GM23338 (cell line): Measurements from ENCODE around the gene ITGAL. TPM values are rescaled to one million over a fixed set of nuclear protein-coding genes. Genes with fewer than 3 reads are reported as not detected.

Source experiments
- ATAC-seq: fragments of 200-7000 bp; cut with Tn5 transposase; 3 replicates; pipeline ENCODE4 v1.9.1; 2020
- DNase-seq: peaks from one replicate; pipeline ENCODE4 v3.0.0-alpha.2; 2015; ENCODE audit warnings: low spot score
- H2AFZ ChIP-seq: fragments of 200-600 bp; sonication (generic); 2 replicates; pipeline ENCODE4 v1.8.0; 2016; ENCODE audit warnings: antibody characterized with exemption, mild to moderate bottlenecking, moderate library complexity
- H3F3A ChIP-seq: fragments of 200-600 bp; sonication (generic); replicated peaks from 2 replicates; pipeline ENCODE4 v1.8.0; 2017; ENCODE audit warnings: antibody characterized with exemption, mixed run types, low read depth
- H3K27ac ChIP-seq: fragments of 200-600 bp; sonication (generic); 2 replicates; pipeline ENCODE4 v1.6.1; 2016; ENCODE audit warnings: low read depth
- H3K27me3 ChIP-seq: fragments of 200-600 bp; sonication (generic); 2 replicates; pipeline ENCODE4 v1.8.0; 2016; ENCODE audit warnings: mild to moderate bottlenecking, mixed run types, moderate library complexity; ENCODE audit not compliant: insufficient read depth
- H3K36me3 ChIP-seq: fragments of 200-600 bp; sonication (generic); 2 replicates; pipeline ENCODE4 v1.8.0; 2016; ENCODE audit warnings: mild to moderate bottlenecking; ENCODE audit not compliant: insufficient read depth
- H3K4me1 ChIP-seq: fragments of 200-600 bp; sonication (generic); 2 replicates; pipeline ENCODE4 v1.8.0; 2016; ENCODE audit warnings: mild to moderate bottlenecking, moderate library complexity; ENCODE audit not compliant: insufficient read depth
- H3K4me2 ChIP-seq: fragments of 200-600 bp; sonication (generic); 2 replicates; pipeline ENCODE4 v1.7.1; 2017; ENCODE audit warnings: mixed run types
- H3K4me3 ChIP-seq: fragments of 200-600 bp; sonication (generic); 2 replicates; pipeline ENCODE4 v1.6.1; 2016; ENCODE audit warnings: mixed run types
- H3K79me2 ChIP-seq: fragments of 200-600 bp; sonication (generic); replicated peaks from 2 replicates; pipeline ENCODE4 v1.8.0; 2017; ENCODE audit warnings: mild to moderate bottlenecking; ENCODE audit not compliant: insufficient read depth
- H3K9me2 ChIP-seq: fragments of 200-600 bp; sonication (generic); 2 replicates; pipeline ENCODE4 v1.8.0; 2017; ENCODE audit not compliant: insufficient read depth
- H4K20me1 ChIP-seq: fragments of 200-600 bp; sonication (generic); replicated peaks from 2 replicates; pipeline ENCODE4 v1.8.0; 2017; ENCODE audit warnings: mild to moderate bottlenecking; ENCODE audit not compliant: insufficient read depth
- H3K27ac Mint-ChIP-seq: 2 replicates; pipeline ENCODE4 v1.8.0; 2020; ENCODE audit warnings: inconsistent platforms, mild to moderate bottlenecking, moderate library complexity, mixed read lengths
- H3K27me3 Mint-ChIP-seq: 3 replicates; pipeline ENCODE4 v1.8.0; 2022; ENCODE audit warnings: low read depth, mild to moderate bottlenecking, moderate library complexity, mixed read lengths, inconsistent platforms; ENCODE audit not compliant: insufficient read depth, poor library complexity
- H3K36me3 Mint-ChIP-seq: 3 replicates; pipeline ENCODE4 v1.8.0; 2021; ENCODE audit warnings: low read depth, mild to moderate bottlenecking, inconsistent platforms, moderate library complexity, mixed read lengths
- H3K4me1 Mint-ChIP-seq: 3 replicates; pipeline ENCODE4 v1.8.0; 2020; ENCODE audit warnings: mild to moderate bottlenecking, inconsistent platforms, mixed read lengths
- H3K4me3 Mint-ChIP-seq: 3 replicates; pipeline ENCODE4 v1.8.0; 2021; ENCODE audit warnings: moderate library complexity, mild to moderate bottlenecking, inconsistent platforms, mixed read lengths
- H3K9me3 Mint-ChIP-seq: 3 replicates; pipeline ENCODE4 v1.8.0; 2020; ENCODE audit warnings: moderate library complexity, mild to moderate bottlenecking, inconsistent platforms, mixed read lengths
- CREB1 ChIP-seq: fragments of 250-450 bp; sonication (Bioruptor Pico); IDR thresholded peaks from 2 replicates; pipeline ENCODE4 v1.5.0; 2020; ENCODE audit warnings: low read depth, mild to moderate bottlenecking, moderate library complexity
- CTCF ChIP-seq, 2 experiments: fragments of 200-600 bp in 1 of 2; sonication (generic) in 1 of 2; conservative IDR thresholded peaks; 2 replicates each; pipeline versions ENCODE4 v1.5.1 to v1.6.1; 2016 to 2017; ENCODE audit warnings: antibody characterized with exemption in 2 of 2, low read depth in 2 of 2, mild to moderate bottlenecking in 2 of 2, moderate library complexity in 1 of 2
- ETS1 ChIP-seq: IDR thresholded peaks from 2 replicates; pipeline ENCODE4 v1.6.1; 2016; ENCODE audit warnings: antibody characterized with exemption
- EZH2 ChIP-seq: fragments of 200-600 bp; sonication (generic); IDR thresholded peaks from one replicate; pipeline ENCODE4 v1.8.0; 2017; ENCODE audit warnings: antibody characterized with exemption, mild to moderate bottlenecking, low read depth; ENCODE audit not compliant: unreplicated experiment
- EZH2phosphoT487 ChIP-seq: fragments of 200-600 bp; sonication (generic); IDR thresholded peaks from one replicate; pipeline ENCODE4 v1.8.1; 2018; ENCODE audit warnings: antibody characterized with exemption; ENCODE audit not compliant: unreplicated experiment
- JUNB ChIP-seq: IDR thresholded peaks from one replicate; pipeline ENCODE4 v1.6.1; 2016; ENCODE audit warnings: antibody characterized with exemption; ENCODE audit not compliant: unreplicated experiment
- NANOG ChIP-seq: IDR thresholded peaks from 2 replicates; pipeline ENCODE4 v1.6.1; 2016; ENCODE audit warnings: antibody characterized with exemption, borderline replicate concordance
- POLR2AphosphoS5 ChIP-seq: IDR thresholded peaks from 2 replicates; pipeline ENCODE4 v1.6.1; 2016; ENCODE audit warnings: antibody characterized with exemption, low read depth
- REST ChIP-seq: IDR thresholded peaks from one replicate; pipeline ENCODE4 v1.6.1; 2018; ENCODE audit warnings: antibody characterized with exemption; ENCODE audit not compliant: unreplicated experiment
- STAT1 ChIP-seq: IDR thresholded peaks from one replicate; pipeline ENCODE4 v1.6.1; 2016; ENCODE audit warnings: antibody characterized with exemption; ENCODE audit not compliant: unreplicated experiment
- ZNF114 ChIP-seq: fragments of 250-450 bp; sonication (Bioruptor Pico); IDR thresholded peaks from 2 replicates; pipeline ENCODE4 v1.5.0; 2020; ENCODE audit warnings: mild to moderate bottlenecking, moderate library complexity
- ZNF331 ChIP-seq: fragments of 250-450 bp; sonication (Bioruptor Pico); IDR thresholded peaks from 2 replicates; pipeline ENCODE4 v1.5.0; 2020; ENCODE audit warnings: low read depth, mild to moderate bottlenecking, moderate library complexity
- polyA plus RNA-seq: library from polyadenylated mRNA; unstranded; fragments of >200 nt; fragmentation: Nextera tagmentation; extraction: Ambion mirVana; gene quantifications from 2 replicates; pipeline ENCODE4 v1.2.1, GENCODE V29; 2016
- total RNA-seq: library from RNA; depleted of rRNA; stranded (reverse); fragments of >200 nt; shearing (Covaris generic); gene quantifications from 2 replicates; pipeline ENCODE4 v1.2.3, GENCODE V29; 2014
- TF ChIP-seq, protein P1 (sequence below): fragments of 250-450 bp; sonication (Bioruptor Pico); IDR thresholded peaks from 2 replicates; pipeline ENCODE4 v1.5.0; 2020; ENCODE audit warnings: mild to moderate bottlenecking, moderate library complexity

ITGAL gene
- total and polyA plus RNA-seq, 2 experiments from 2014 or later, result 0.05 to 0.07 TPM

DNA sequence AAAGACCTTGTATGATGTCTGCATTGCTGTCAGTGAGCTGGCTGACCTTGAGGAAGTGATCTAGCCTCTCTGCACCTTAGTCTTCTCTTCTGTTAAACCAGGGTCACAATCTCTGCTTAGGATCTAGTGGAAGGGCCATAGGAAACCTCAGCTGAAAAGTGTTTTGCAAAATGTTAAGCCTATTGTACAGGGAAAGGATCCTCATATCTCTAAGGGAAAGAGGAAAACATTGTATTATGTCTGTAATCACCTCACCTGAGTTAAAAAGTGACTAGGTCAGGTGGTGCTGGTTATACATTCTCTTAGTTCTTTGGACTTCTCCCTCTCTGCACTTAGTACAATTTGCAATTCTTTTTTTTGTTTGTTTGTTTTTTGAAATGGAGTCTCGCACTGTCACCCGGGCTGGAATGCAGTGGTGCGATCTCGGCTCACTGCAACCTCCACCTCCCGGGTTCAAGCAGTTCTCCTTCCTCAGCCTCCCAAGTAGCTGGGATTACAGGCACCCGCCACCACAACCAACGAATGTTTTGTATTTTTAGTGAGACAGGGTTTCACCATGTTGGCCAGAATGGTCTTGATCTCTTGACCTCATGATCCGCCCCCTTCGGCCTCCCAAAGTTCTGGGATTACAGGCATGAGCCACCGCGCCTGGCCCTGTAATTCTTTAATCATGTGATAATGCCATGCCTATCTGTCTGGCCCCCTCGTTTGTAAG, 24.9 kb upstream of the ITGAL start:
- peaks cover 14% of the 10 kb centered on the region; the same call in 1 of the 2 replicates for H3K4me1 ChIP-seq
- Mint-ChIP-seq H3K9me3 (peaks cover 19% of the 10 kb centered on the region; the same call in 2 of the 3 replicates), H3K27me3 (peaks cover 12% of the 10 kb centered on the region), H3K4me1 (peaks cover 25% of the 10 kb centered on the region), H3K36me3 (peaks cover 26% of the 10 kb centered on the region), H3K4me3 (no peak overlapping the region), H3K27ac (no peak overlapping the region)
- H3K27ac ChIP-seq, result no peak overlapping the region
- H3K4me2 ChIP-seq, result no peak overlapping the region
- peaks cover 7% of the 10 kb centered on the region for H3K9me2 ChIP-seq
- peaks cover 8% of the 10 kb centered on the region for H4K20me1 ChIP-seq
- TF ChIP-seq ZNF114, result no peak
- no peak for TF ChIP-seq EZH2phosphoT487
- TF ChIP-seq NANOG, result no peak
- TF ChIP-seq STAT1, result no peak
- no peak for TF ChIP-seq CREB1 (CRISPR knock-in tag)
- TF ChIP-seq, protein P1, sequence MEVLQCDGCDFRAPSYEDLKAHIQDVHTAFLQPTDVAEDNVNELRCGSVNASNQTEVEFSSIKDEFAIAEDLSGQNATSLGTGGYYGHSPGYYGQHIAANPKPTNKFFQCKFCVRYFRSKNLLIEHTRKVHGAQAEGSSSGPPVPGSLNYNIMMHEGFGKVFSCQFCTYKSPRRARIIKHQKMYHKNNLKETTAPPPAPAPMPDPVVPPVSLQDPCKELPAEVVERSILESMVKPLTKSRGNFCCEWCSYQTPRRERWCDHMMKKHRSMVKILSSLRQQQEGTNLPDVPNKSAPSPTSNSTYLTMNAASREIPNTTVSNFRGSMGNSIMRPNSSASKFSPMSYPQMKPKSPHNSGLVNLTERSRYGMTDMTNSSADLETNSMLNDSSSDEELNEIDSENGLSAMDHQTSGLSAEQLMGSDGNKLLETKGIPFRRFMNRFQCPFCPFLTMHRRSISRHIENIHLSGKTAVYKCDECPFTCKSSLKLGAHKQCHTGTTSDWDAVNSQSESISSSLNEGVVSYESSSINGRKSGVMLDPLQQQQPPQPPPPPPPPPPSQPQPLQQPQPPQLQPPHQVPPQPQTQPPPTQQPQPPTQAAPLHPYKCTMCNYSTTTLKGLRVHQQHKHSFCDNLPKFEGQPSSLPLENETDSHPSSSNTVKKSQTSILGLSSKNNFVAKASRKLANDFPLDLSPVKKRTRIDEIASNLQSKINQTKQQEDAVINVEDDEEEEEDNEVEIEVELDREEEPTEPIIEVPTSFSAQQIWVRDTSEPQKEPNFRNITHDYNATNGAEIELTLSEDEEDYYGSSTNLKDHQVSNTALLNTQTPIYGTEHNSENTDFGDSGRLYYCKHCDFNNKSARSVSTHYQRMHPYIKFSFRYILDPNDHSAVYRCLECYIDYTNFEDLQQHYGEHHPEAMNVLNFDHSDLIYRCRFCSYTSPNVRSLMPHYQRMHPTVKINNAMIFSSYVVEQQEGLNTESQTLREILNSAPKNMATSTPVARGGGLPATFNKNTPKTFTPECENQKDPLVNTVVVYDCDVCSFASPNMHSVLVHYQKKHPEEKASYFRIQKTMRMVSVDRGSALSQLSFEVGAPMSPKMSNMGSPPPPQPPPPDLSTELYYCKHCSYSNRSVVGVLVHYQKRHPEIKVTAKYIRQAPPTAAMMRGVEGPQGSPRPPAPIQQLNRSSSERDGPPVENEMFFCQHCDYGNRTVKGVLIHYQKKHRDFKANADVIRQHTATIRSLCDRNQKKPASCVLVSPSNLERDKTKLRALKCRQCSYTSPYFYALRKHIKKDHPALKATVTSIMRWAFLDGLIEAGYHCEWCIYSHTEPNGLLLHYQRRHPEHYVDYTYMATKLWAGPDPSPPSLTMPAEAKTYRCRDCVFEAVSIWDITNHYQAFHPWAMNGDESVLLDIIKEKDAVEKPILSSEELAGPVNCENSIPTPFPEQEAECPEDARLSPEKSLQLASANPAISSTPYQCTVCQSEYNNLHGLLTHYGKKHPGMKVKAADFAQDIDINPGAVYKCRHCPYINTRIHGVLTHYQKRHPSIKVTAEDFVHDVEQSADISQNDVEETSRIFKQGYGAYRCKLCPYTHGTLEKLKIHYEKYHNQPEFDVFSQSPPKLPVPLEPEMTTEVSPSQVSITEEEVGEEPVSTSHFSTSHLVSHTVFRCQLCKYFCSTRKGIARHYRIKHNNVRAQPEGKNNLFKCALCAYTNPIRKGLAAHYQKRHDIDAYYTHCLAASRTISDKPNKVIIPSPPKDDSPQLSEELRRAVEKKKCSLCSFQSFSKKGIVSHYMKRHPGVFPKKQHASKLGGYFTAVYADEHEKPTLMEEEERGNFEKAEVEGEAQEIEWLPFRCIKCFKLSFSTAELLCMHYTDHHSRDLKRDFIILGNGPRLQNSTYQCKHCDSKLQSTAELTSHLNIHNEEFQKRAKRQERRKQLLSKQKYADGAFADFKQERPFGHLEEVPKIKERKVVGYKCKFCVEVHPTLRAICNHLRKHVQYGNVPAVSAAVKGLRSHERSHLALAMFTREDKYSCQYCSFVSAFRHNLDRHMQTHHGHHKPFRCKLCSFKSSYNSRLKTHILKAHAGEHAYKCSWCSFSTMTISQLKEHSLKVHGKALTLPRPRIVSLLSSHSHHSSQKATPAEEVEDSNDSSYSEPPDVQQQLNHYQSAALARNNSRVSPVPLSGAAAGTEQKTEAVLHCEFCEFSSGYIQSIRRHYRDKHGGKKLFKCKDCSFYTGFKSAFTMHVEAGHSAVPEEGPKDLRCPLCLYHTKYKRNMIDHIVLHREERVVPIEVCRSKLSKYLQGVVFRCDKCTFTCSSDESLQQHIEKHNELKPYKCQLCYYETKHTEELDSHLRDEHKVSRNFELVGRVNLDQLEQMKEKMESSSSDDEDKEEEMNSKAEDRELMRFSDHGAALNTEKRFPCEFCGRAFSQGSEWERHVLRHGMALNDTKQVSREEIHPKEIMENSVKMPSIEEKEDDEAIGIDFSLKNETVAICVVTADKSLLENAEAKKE (CRISPR knock-in tag), result no peak
- no peak for TF ChIP-seq REST
- TF ChIP-seq CTCF (conservative IDR thresholded peaks at IDR 0.05; ENCODE audit: low read depth in 2 of 2), result no peak
- no peak for TF ChIP-seq POLR2AphosphoS5
- TF ChIP-seq ETS1, result no peak
- no peak for TF ChIP-seq EZH2
- TF ChIP-seq ZNF331, result no peak
- no peak for TF ChIP-seq JUNB
- H2AFZ ChIP-seq, result no peak overlapping the region
- H3F3A ChIP-seq, result peaks cover 6% of the 10 kb centered on the region; the same call in 1 of the 2 replicates
- ATAC-seq, result no peak
- peaks cover 13% of the 10 kb centered on the region for H3K79me2 ChIP-seq
- no peak for DNase-seq
- no peak overlapping the region for H3K4me3 ChIP-seq
- no peaks in the 10 kb centered on the region for H3K36me3 ChIP-seq
- no peaks in the 10 kb centered on the region for H3K27me3 ChIP-seq
